DOHH2 (cell line): Measurements from ENCODE around the gene ADM5.

Experiments used
- H3F3A ChIP-seq: fragments of 200-600 bp; sonication (generic), shearing (Covaris generic); 2 replicates; pipeline ENCODE4 v1.6.0; 2016; ENCODE audit warnings: antibody characterized with exemption, mild to moderate bottlenecking; ENCODE audit not compliant: control insufficient read depth, insufficient read depth
- H3K27ac ChIP-seq: fragments of 200-600 bp; sonication (generic); 2 replicates; pipeline ENCODE4 v1.5.1; 2014; ENCODE audit warnings: low read depth, mild to moderate bottlenecking, low read length, moderate library complexity
- H3K27me3 ChIP-seq: fragments of 200-600 bp; sonication (generic); 2 replicates; pipeline ENCODE4 v1.6.1; 2014; ENCODE audit warnings: mild to moderate bottlenecking, low read length, mixed read lengths; ENCODE audit not compliant: control insufficient read depth
- H3K36me3 ChIP-seq: fragments of 200-600 bp; sonication (generic); 2 replicates; pipeline ENCODE4 v1.6.1; 2014; ENCODE audit warnings: mild to moderate bottlenecking, low read length, moderate library complexity, mixed read lengths; ENCODE audit not compliant: control insufficient read depth
- H3K4me1 ChIP-seq: fragments of 200-600 bp; sonication (generic); 2 replicates; pipeline ENCODE4 v1.6.1; 2014; ENCODE audit warnings: mild to moderate bottlenecking, low read length, mixed read lengths; ENCODE audit not compliant: control insufficient read depth
- H3K4me2 ChIP-seq: fragments of 200-600 bp; sonication (generic); 2 replicates; pipeline ENCODE4 v1.6.0; 2014; ENCODE audit warnings: mild to moderate bottlenecking, low read length, moderate library complexity
- H3K4me3 ChIP-seq: fragments of 200-600 bp; sonication (generic); 2 replicates; pipeline ENCODE4 v1.5.1; 2014; ENCODE audit warnings: mild to moderate bottlenecking, low read length, mixed read lengths
- H3K79me2 ChIP-seq: fragments of 200-600 bp; sonication (generic); 2 replicates; pipeline ENCODE4 v1.6.1; 2014; ENCODE audit warnings: mild to moderate bottlenecking, low read length, mixed read lengths; ENCODE audit not compliant: control insufficient read depth
- H3K9me2 ChIP-seq: fragments of 200-600 bp; sonication (generic); replicated peaks from 2 replicates; pipeline ENCODE4 v1.6.1; 2014; ENCODE audit warnings: mild to moderate bottlenecking, low read length, mixed read lengths; ENCODE audit not compliant: control insufficient read depth
- H3K9me3 ChIP-seq: fragments of 200-600 bp; sonication (generic); 2 replicates; pipeline ENCODE4 v1.6.1; 2014; ENCODE audit warnings: antibody characterized with exemption, low read length, mixed read lengths; ENCODE audit not compliant: control insufficient read depth, insufficient read depth
- H4K20me1 ChIP-seq: fragments of 200-600 bp; sonication (generic); 2 replicates; pipeline ENCODE4 v1.6.0; 2014; ENCODE audit warnings: low read depth, mild to moderate bottlenecking, antibody characterized with exemption, low read length, moderate library complexity; ENCODE audit not compliant: control insufficient read depth, insufficient read depth
- EZH2phosphoT487 ChIP-seq: fragments of 200-600 bp; sonication (generic); IDR thresholded peaks from 2 replicates; pipeline ENCODE4 v1.6.1; 2017; ENCODE audit warnings: borderline replicate concordance, mild to moderate bottlenecking, antibody characterized with exemption, low read length, moderate library complexity, mixed read lengths
- TF ChIP-seq, protein P1 (sequence below): fragments of 200-600 bp; sonication (generic); IDR thresholded peaks from one replicate; pipeline ENCODE4 v1.5.1; 2014; ENCODE audit warnings: antibody characterized with exemption, mild to moderate bottlenecking, low read depth, low read length; ENCODE audit not compliant: poor library complexity, severe bottlenecking

ADM5 gene

DNA sequence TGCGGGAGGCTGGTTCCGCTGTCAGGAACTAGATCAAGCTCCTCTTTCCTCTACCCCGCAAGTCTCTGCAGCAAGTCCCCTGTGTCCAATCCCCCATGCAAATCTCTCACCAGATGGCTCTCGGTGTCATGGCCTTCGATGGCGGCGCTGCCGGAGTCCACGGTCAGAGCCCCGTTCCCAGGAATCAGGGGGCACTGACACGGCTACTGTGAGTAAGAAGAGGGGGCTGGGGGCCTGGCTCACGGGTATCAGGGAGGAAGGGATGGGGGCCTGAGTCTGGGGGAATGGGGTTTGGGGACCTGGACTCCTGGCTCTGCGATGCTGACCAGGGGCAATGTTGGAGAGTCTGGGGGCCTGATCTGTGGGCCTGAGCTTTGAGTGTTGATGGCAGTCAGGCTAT lies 43.4 kb upstream of the ADM5 start:
- no peaks in the 10 kb centered on the region for H4K20me1 ChIP-seq
- no peaks in the 10 kb centered on the region for H3K9me2 ChIP-seq
- no peak overlapping the region for H3K4me2 ChIP-seq
- H3K27ac ChIP-seq: no peak overlapping the region
- H3F3A ChIP-seq: peaks cover 2% of the 10 kb centered on the region
- peaks cover 64% of the 10 kb centered on the region for H3K36me3 ChIP-seq
- no peaks in the 10 kb centered on the region; the same call in 1 of the 2 replicates for H3K27me3 ChIP-seq
- H3K4me1 ChIP-seq: peaks cover 12% of the 10 kb centered on the region
- peaks cover 73% of the 10 kb centered on the region for H3K79me2 ChIP-seq
- no peak for TF ChIP-seq EZH2phosphoT487
- TF ChIP-seq, protein P1, sequence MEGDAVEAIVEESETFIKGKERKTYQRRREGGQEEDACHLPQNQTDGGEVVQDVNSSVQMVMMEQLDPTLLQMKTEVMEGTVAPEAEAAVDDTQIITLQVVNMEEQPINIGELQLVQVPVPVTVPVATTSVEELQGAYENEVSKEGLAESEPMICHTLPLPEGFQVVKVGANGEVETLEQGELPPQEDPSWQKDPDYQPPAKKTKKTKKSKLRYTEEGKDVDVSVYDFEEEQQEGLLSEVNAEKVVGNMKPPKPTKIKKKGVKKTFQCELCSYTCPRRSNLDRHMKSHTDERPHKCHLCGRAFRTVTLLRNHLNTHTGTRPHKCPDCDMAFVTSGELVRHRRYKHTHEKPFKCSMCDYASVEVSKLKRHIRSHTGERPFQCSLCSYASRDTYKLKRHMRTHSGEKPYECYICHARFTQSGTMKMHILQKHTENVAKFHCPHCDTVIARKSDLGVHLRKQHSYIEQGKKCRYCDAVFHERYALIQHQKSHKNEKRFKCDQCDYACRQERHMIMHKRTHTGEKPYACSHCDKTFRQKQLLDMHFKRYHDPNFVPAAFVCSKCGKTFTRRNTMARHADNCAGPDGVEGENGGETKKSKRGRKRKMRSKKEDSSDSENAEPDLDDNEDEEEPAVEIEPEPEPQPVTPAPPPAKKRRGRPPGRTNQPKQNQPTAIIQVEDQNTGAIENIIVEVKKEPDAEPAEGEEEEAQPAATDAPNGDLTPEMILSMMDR: no peak
- no peak overlapping the region for H3K4me3 ChIP-seq
- no peaks in the 10 kb centered on the region for H3K9me3 ChIP-seq

DNA sequence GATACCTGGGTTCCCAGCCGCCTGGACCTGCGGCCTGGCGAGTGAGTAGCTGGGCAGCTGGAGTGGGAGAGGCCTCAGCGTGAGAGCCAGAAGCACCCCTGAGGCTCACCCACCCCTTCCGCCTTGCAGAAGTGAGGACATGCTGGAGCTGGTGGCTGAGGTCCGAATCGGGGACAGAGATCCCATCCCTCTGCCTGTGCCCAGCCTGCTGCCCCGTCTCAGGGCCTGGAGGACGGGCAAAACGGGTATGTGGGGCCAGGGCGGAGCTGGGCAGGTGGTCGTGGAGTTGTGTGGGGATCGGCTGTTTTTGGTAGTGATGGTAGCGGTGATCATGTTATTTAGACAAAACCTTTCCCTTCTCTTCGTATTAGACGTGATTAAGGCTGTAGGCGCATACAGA lies 42.8 kb upstream of the ADM5 start:
- peaks cover 69% of the 10 kb centered on the region for H3K79me2 ChIP-seq

DNA sequence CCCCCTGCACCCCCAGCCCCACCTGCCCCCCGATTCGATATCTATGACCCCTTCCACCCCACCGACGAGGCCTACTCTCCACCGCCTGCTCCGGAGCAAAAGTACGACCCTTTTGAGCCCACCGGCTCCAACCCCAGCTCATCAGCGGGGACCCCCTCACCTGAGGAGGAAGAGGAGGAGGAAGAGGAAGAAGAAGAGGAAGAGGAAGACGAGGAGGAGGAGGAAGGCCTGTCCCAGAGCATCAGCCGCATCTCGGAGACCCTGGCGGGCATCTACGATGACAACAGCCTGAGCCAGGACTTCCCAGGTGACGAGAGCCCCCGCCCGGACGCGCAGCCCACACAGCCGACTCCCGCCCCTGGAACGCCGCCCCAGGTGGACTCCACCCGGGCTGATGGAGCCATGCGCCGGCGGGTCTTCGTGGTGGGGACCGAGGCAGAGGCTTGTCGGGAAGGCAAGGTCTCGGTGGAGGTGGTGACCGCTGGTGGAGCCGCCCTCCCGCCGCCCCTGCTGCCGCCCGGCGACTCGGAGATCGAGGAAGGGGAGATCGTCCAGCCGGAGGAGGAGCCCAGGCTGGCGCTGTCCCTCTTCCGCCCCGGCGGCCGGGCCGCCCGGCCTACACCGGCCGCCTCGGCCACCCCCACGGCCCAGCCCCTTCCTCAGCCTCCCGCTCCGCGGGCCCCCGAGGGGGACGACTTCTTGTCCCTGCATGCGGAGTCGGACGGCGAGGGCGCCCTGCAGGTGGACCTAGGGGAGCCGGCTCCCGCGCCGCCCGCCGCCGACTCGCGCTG lies 38.2 kb upstream of the ADM5 start:
- Histone ChIP-seq H3K27me3 (no peaks in the 10 kb centered on the region), H3K9me3 (no peaks in the 10 kb centered on the region), H3K36me3 (peaks cover 71% of the 10 kb centered on the region), H3K4me3 (no peak overlapping the region), H3K79me2 (peaks cover 27% of the 10 kb centered on the region), H3K27ac (no peak overlapping the region), H4K20me1 (no peaks in the 10 kb centered on the region), H3K4me1 (no peaks in the 10 kb centered on the region), H3F3A (no peaks in the 10 kb centered on the region), H3K9me2 (no peaks in the 10 kb centered on the region), H3K4me2 (no peak overlapping the region)
- no peak for TF ChIP-seq EZH2phosphoT487
- TF ChIP-seq, protein P1: no peak

More for the DNA sequence above, 42.8 kb upstream of the ADM5 start:
- Histone ChIP-seq H3K27ac (no peak overlapping the region), H4K20me1 (no peaks in the 10 kb centered on the region), H3K4me3 (no peak overlapping the region), H3F3A (no peaks in the 10 kb centered on the region), H3K4me1 (peaks cover 12% of the 10 kb centered on the region), H3K4me2 (no peak overlapping the region), H3K9me2 (no peaks in the 10 kb centered on the region), H3K36me3 (peaks cover 67% of the 10 kb centered on the region), H3K27me3 (no peaks in the 10 kb centered on the region), H3K9me3 (no peaks in the 10 kb centered on the region)
- TF ChIP-seq, protein P1: no peak
- TF ChIP-seq EZH2phosphoT487: no peak
